HG03432 (cell line): ENCODE data around the gene TGM5.
"Not testable (repeated sequence)": the region's sequence is repeated elsewhere in the genome, so short reads cannot be mapped to it uniquely, and the experiment has no call there.

Source experiments
- ATAC-seq: cut with Tn5 transposase; IDR thresholded peaks from one replicate; pipeline ENCODE4 v1.9.1; 2021; ENCODE audit warnings: mild to moderate bottlenecking, moderate library complexity; ENCODE audit not compliant: unreplicated experiment

TGM5 gene

GRCh38 chr15:43275740-43276562, 9.2 kb upstream of the TGM5 start:
- ATAC-seq: no peak

- no peak for ATAC-seq
These were observed 7.4 kb upstream of the TGM5 start for GRCh38 chr15:43274136-43274535.

- ATAC-seq: no peak
These were observed 6.5 kb upstream of the TGM5 start for GRCh38 chr15:43273243-43273642.

- not testable (repeated sequence) for ATAC-seq
These were observed 5.2 kb upstream of the TGM5 start for GRCh38 chr15:43271908-43272307.

- no peak for ATAC-seq
These were observed 4.1 kb upstream of the TGM5 start for GRCh38 chr15:43270676-43271306.

- no peak for ATAC-seq
These were observed 3.5 kb upstream of the TGM5 start for GRCh38 chr15:43270113-43270665.

- ATAC-seq: no peak
These were observed 1.7 kb upstream of the TGM5 start for GRCh38 chr15:43268111-43269105.

GRCh38 chr15:43267439-43267838, 711 bp upstream of the TGM5 start:
- ATAC-seq: no peak

GRCh38 chr15:43266386-43266785, 342 bp downstream of the TGM5 start:
- ATAC-seq: no peak

- no peak for ATAC-seq
These were observed 6.6 kb downstream of the TGM5 start for GRCh38 chr15:43260011-43260615.

- ATAC-seq: no peak
These were observed 7.9 kb downstream of the TGM5 start for GRCh38 chr15:43258781-43259180.

GRCh38 chr15:43256341-43256740, 10.4 kb downstream of the TGM5 start:
- no peak for ATAC-seq

GRCh38 chr15:43255376-43255775, 11.4 kb downstream of the TGM5 start:
- no peak for ATAC-seq

- ATAC-seq: peak; percentile 60
These were observed 13.0 kb downstream of the TGM5 start for GRCh38 chr15:43253431-43254403.

GRCh38 chr15:43251871-43252250, 14.9 kb downstream of the TGM5 start:
- ATAC-seq: no peak

GRCh38 chr15:43251185-43251870, 15.4 kb downstream of the TGM5 start:
- no peak for ATAC-seq

GRCh38 chr15:43250785-43251184, 15.9 kb downstream of the TGM5 start:
- ATAC-seq: no peak

GRCh38 chr15:43249699-43250203, 17.0 kb downstream of the TGM5 start:
- ATAC-seq: peak; percentile 51

GRCh38 chr15:43249236-43249635, 17.5 kb downstream of the TGM5 start:
- ATAC-seq: no peak
